GM19025 (cell line): Measurements from ENCODE around the gene COL15A1.
A peak's percentile ranks its signal among the peaks of the same experiment; 100 is the strongest.

ENCODE experiments used
- ATAC-seq: cut with Tn5 transposase; IDR thresholded peaks from one replicate; pipeline ENCODE4 v1.9.1; 2021; ENCODE audit warnings: mild to moderate bottlenecking, low read depth, moderate library complexity; ENCODE audit not compliant: unreplicated experiment

COL15A1 gene

DNA sequence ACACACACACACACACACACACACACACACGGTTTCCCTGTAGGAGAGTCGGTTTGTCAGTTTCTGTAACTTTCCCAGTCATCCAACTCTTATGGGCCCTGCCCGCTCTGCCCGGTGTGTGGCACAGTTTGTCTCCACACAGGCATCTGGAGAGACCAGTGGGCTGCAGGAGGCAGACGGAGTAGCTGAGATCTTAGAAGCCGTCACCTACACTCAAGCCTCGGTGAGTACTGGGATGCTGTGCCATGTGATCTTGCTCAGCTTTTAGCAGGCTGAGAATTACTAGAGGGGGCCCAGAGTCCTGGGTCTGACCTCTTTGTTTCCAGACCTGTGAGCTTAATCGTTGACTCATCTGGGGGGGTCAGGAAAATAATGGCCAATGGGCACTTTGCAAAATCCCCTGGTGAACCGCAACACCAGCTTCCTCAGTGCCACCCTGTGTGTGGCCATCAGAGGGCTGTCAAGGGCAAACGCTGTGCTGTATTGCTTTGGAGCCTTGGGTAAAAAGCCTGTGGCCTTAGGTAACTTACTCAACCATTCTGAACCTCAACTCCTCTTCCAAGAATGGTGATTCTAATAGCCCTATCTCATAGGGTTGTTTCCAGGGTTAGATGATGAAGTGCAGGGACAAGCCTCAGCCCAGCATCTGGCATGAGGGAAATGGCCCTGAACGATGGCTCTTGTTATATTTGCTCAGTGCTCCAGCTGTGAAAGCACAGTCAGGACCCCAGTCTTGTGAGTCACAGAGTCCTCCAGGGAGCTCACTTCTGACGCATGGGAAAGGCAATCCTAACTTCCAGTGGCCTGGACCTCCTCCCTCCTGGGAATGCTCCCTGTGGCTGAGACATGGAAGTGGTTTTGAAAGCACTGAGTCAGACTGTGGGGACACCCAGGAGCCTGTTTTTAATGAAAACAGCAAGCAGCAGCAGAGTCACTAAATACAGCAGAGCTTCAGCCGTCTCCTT lies 45.6 kb downstream of the COL15A1 start:
- no peak for ATAC-seq

DNA sequence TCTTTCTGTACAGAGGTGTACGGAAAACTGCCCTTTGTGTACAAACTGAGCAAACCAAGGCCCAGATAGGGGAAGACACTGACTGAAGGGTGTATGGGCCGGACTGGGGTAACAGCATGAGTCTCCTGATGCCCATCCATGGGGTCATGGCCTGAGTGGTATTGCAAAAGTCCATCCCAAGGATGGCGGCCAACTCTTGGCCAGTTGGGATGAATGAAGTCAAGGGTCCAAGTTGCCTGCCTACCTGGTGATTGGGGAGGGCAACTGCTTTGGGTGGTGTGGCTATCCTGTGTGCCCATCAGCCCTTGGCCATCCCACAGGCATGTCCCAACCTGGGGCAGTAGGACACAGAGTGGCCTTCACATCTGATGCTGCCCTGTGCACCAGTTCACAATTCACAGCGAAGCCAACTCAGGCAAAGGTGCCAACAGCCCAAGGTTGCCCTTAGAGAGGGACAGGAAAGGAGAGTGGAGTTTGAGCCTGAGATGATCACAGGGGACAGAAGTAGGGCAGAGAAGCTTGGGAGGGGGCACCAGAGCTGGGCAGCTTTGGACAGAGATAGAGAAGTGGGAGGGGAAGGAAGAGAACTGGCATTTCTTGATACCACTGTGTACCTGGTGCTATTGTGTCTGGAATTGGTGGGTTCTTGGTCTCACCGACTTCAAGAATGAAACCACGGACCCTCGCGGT lies 46.6 kb downstream of the COL15A1 start:
- no peak for ATAC-seq

DNA sequence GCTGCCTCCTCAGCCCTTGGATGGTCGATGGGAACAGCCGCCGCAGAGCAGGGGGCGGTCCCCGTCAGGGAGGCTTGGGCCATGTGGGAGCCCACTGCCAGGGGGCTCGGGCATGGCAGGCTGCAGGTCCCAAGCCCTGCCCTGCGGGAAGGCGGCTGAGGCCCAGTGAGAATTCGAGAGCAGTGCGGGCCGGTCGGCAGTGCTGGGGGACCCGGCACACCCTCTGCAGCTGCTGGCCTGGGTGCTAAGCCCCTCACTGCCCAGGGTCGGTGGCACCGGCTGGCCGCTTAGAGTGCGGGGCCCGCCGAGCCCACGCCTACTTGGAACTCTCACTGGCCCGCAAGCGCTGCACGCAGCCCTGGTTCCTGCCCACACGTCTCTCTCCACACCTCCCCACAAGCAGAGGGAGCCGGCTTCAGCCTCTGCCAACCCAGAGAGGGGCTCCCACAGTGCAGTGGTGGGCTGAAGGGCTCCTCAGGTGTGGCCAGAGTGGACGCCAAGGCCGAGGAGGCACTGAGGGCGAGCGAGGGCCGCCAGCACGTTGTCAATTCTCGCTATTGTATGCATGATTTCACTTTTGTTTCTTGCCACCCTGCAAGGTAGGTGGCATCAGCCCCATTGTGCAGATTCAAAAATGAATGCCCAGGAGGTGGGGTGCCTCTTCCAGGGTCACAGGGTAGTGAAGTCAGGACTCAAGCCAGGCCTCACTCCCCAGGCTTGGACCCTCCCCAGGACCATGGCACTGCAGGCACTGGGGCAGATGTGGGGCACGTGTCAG lies 48.6 kb downstream of the COL15A1 start:
- ATAC-seq = no peak

DNA sequence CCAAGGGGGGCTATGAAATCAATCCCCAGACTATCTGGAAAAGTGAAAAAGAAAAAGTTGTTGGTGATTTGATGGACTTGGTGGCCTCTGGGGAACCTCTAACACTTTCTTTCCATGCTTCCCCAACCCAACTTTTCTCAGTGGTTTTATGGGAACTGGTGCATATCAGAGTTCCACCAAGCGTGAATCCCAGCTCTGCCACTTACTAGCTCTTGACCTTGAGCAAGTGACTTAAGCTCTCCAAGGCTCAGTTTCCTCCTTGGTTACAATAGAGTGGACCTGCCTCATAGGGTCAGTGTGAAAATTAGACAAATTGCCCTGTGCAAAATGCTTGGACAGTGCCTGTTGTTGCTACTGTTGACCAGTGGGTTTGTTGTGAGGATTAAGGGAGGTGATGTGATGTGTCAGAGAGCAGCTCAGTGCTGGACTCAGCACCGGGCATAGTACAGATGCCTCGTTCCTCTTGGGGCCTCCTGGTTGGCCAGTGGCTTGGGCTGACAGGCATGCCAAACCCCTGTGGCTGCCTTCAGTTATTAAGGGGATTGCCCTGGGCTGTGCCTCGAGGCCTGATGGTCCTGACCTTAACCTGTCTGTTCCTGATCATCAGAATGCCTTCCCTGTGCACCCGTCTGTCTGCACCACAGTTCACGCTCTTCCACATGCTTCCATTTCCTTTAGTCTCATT lies 49.3 kb downstream of the COL15A1 start:
- peak; percentile 37 for ATAC-seq

DNA sequence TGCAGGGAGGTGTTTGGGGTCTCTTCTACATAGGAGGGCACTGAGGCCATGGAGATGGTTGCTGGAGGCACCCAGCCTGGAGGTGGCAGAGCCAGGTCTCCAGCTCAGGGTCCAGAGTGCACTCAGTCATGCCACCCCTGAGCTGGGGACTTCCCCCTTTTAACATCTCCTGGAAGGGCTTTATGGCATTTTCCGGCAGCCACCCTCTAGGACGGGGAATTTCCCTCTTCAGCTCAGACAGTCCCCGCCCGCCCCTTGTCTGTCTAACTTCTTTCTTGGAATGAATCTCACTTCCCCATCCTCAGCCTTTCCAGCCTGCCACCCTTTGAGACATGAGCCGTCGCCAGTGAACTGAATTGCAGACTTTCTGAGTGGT lies 49.9 kb downstream of the COL15A1 start:
- ATAC-seq = peak; percentile 57

DNA sequence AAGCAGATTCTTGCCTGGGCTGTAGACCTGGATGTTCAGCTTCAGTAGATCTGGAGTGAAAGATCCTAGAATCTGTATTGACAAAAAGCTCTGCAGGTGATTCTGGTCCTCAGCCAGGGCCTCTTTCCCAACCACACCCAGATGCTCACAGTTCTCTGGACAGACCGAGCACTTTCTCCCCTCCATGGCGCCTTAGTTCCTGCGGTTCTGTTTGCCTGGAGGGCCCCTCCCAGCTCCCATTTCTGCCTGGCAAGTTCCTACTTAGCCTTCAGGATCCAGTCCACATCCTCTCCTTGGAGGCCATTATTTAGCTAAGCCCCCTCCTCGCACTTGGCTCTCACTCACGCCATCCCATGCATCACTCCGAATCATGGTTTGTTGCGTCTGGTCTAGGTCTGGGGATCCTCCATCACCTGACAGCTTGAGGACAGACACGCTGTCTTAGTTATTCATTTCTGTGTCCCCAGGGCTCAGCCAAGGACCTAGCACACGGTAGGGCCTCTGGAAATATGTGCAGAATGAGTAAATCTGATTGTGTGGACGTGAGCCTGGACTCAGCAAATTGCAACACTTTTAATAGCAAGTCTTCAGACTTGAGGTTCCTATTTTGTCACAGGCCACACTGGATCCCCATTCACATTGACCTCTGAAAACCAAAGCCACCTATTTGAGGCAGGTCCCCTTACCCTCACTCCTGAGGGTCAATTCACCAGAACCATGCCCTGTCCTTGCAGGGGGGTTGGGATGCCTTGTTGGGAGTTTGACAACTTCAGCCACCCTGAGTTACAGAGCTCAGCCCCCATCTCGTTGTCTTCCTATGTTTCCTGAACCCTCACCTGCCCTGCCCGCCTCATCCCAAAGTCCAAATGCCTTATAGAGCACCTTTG lies 50.7 kb downstream of the COL15A1 start:
- ATAC-seq = no peak

DNA sequence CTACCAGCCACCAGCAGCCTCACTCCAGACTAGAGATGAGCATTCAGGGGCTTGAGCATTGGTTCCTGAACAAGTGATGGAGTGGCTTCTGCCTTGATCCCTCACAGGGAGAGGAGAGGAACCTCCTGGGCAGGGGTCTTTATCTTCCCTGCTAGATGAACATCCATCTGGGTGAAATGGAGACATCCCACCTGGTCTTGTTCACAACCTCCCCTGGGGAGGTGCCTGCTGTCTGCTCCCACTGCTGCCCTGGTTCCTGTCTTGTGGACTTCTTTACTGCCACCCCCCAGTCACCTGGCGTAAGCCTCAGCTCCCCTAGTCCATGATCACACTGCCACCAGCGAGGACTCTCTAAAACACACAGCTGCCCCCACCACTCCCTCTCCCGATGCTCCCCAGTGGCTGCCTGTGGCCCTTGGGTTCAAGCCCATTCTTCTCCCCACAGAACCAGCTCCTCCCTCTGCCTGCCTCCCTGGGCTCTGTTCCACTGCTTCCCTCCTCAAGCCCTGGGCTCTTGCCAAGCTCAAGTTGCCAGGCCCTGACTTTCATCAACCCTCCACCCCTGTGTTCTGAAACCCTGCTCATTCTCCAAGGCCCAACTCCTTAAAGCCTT lies 51.5 kb downstream of the COL15A1 start:
- no peak for ATAC-seq

DNA sequence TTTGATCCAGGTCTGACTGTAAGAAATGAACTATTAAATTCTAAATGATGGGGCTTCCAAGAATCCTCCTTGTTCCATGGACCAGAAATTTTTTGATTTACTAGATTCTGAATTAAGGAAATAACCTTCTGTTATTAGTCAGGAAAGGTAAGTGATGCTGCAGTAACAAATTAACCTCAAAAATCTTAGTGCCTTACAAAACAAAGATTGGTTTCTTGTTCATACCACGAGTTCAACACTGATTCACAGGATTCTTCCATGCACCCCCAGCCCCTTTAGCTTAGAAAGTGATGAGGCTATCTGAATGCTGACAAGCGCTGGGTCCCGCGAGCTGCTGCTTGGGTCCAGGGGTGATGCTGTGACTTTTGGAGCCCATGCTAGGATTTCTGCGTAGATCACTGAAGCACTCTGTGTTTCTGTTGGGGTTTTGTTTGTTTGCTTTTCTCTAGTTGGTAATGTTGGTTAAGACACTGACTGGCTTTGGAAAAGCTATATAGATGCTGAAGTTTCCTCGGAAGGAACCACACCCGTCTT lies 52.3 kb downstream of the COL15A1 start:
- no peak for ATAC-seq

DNA sequence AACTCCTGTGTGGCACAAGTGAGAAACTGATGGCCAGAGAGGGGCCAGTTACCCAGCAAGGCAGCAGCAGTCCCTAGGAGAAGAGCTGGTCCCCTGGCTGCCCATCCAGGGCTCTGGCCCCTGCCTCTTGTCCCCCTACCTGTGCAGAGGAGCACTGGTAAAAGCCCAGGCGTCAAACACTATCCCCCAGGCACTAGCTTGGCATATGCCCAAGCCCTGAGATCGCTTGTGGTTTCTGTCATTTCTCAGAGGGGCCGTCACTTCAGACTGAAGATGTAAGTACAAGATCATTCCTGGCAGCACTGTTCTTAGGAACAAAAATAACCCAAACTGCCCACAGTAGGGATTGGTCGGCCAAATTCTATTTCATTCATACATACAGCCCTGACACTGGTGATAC lies 53.9 kb downstream of the COL15A1 start:
- ATAC-seq = no peak

DNA sequence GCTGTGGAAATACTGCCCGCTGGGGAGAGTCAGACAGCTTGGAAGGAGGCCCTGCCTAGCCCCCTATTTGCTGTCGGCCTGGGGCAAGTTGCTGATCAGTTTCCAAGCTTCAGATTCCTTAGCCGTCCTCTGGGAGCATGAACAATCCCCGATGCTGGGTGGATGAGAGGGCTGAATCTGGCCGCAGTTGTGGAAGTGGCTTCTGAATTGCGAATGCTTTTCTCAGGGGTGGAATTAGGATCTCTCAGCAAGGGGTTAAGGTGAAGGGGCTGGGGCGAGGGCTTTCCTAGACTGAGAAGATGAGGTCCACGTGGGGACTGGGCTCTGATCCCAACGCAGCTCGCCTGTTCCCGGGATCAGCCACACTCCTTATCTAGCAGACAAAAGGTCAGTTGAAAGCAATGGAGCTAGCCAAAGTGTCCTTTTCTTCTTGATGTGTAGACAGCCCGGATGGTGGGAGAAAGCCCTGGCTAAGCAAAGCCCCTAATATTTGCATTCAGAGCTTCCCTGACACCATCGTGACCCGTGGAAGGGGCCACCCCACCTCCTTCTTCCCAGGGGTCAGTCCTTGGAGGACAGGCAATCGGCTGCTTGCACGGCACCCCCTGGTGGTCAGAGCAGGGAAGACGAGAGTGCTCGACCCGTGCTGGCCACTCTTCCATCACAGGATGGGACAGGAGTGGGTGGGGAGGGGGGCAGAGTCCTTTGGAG lies 54.9 kb downstream of the COL15A1 start:
- ATAC-seq = no peak

DNA sequence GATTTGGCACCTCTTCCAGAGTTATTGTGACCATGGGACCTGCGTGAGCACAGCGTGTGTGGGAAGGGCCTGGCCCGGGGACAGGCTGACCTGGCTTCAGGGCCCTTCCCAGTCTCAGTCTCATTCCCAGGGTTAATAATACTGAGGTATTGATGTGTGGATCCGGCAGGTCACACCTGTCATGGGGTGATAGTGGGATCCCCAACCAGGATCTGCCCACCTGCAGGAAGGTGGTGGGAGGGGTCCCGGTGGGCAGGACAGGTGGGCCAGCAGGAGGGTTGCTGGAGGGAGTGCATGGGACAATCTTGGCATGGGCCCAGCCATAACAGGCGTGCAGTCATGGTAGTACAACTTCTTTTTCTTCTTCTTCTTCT lies 55.4 kb downstream of the COL15A1 start:
- no peak for ATAC-seq

DNA sequence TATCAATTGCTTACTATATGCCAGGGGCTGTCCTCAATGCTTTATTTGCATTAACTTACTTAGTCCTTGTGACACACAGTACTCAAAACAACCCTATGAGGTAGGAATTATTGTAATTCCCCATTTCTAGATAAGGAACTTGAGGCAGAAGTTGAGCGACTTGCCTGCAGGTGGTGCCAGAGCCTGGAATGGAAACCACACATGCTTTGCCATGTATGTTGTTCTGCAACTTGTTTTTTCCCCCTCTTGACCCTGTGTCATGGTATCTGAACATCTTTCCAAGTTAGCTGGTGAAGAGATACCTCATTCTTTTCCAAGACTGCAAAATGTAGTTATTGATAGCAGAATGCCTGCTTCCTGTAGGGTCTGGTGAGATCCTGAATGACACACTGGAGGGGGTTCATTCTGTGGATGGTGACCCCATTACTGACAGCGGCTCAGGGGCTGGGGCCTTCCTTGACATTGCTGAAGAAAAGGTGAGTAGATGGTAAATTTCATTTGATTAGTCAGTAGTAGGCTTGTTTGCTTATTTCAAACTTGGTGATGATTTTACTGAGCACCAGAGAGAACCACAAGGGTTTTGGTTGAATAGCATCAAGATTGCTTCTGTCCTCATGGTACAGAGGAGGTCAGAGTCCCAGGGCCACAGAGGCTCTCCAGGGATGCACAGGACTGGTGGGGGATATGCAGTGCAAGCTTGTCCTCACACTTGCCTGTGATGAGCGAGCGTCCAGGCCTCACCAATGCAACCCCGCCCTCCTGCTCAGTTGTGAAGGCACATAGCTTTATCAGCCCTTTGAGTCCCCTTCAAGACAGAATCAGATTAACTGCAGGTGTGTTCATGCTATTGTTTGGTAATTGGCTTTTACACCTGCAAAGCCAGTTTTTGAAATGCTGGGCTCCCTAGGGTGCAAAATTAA lies 57.0 kb downstream of the COL15A1 start:
- no peak for ATAC-seq

DNA sequence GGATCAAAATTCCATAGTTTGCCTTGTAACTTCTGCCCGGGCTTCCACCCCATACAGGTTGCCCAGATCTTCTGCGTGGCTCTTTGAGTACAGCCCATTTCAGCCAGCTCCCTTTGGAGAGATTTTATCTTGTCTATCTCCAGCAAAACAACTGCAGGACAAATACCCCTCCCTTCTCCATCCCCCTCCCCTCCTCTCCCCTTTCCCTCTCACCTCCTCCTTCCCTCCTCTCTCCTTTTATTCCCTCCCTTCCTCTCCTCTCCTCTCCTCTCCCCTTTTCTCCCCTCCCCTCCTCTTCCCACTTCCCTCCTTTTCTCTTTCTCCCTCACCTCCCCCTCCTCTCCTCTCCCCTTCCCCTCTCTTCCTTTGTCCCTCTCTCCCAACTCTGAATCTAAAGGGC lies 58.2 kb downstream of the COL15A1 start:
- ATAC-seq = no peak

DNA sequence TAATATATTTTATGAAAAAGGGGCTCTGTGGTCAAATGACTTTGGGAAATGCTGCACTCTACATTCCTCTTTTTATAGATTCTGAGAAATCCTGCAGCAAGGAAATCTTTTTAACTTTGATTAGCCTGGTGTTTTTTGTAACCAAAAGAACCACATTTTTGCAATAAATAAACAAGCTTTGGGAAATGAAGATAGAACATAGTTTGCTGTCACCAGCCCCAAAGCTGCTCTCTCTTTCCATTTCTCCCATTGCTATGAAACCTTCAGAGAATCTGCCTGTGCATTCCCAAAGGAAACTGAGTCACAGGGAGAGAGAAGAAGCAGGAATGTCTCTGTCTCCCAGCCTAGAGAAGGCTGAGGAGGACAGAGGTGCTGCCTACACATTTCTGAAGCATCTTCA lies 59.0 kb downstream of the COL15A1 start:
- ATAC-seq = no peak

DNA sequence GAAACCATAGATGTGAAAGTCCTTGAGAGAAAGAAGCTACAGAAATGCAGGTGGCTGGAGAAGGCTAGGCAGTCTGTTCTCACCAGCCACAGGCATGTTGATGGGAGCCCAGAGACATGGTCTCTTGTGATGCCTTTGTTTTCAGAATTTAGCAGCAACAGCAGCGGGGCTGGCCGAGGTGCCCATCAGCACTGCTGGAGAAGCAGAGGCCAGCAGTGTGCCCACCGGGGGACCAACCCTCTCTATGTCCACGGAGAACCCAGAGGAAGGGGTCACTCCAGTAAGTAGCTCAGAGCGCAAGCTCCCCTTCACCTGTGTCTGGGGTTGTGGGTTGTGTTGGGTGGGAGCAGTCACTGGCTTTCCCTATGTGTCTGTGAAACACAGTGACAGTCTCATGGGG lies 59.6 kb downstream of the COL15A1 start:
- no peak for ATAC-seq

DNA sequence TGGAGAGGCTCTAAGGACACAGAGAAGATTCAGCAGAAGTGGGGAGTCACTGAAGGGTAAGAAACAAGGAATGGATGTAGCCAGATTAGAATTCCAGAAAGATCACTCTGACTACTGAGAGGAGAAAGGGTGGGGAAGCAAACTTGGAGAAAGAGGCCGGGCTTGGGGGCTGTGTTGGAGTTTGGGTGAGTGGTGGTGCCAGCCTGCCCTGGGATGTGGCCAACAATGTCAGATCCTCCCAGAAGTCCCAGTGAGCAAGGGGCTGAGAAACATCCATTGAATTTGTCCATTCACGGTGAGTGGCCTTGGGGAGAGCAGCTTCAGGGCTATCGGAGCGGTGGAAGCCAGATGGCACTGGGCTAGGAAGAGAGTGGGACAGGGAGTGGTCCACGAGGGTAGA lies 60.4 kb downstream of the COL15A1 start:
- no peak for ATAC-seq

DNA sequence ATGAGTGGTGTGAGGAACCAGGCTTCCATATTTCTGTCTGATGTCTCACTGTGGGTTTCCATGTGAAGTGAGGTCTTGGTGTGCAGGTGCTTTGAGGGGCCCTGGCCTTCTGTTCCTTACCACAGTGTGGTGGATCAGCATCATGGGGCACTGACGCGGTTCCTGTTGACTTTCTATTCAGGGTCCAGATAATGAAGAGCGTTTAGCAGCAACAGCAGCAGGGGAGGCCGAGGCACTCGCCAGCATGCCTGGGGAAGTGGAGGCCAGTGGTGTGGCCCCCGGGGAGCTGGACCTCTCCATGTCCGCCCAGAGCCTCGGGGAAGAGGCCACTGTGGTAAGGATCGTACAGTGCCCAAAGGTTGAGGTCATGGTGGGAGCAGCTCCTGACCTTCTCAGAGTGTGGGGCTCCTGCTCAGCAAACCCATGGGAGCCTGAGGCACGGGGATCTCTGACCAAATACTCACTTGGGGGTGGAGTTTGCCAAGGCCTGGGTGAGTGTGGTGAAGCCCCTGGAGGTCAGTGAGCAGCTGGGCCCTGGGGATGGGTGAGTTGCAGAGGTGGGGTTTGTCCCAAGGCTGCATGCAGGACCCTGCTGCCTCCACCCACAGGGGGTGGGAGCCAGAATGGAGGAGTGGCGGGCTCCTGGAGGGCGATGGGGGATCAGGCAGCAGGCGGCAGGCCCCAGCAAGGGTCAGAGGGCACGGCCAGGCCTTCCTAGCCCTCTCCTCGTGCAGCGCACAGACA lies 61.2 kb downstream of the COL15A1 start:
- no peak for ATAC-seq
